ENCODE data around the gene NPPB.

GRCh38 chr1:11903210-11903609 lies 44.5 kb upstream of the NPPB start:
- TF ChIP-seq EP300 (IDR thresholded peaks at IDR 0.05; ENCODE audit: borderline replicate concordance) (no peak), TAF1 (IDR thresholded peaks at IDR 0.05; ENCODE audit: low read depth) (no peak), CEBPB (IDR thresholded peaks at IDR 0.05) (no peak), USF1 (IDR thresholded peaks at IDR 0.05) (no peak)
